Testis (tissue), 3 donors: ENCODE measurements around the gene PRR11. TPM values are rescaled to one million over a fixed set of nuclear protein-coding genes. Genes with fewer than 3 reads are reported as not detected.

Experiments used
- DNase-seq: peaks from one replicate; pipeline ENCODE4 v3.0.0-alpha.2; 2019
- H3K27ac ChIP-seq, 2 donors: fragments of 200-600 bp; sonication (generic); one replicate each; pipeline ENCODE4 v1.5.1; 2019
- H3K27me3 ChIP-seq: fragments of 200-600 bp; sonication (generic); one replicate; pipeline ENCODE4 v1.5.1; 2019
- H3K36me3 ChIP-seq: fragments of 200-600 bp; sonication (generic); one replicate; pipeline ENCODE4 v1.5.1; 2017; ENCODE audit warnings: low read depth; ENCODE audit errors: missing control alignments
- H3K4me1 ChIP-seq: fragments of 200-600 bp; sonication (generic); one replicate; pipeline ENCODE4 v1.5.1; 2019
- H3K4me3 ChIP-seq, 2 donors: fragments of 200-600 bp; sonication (generic); one replicate each; pipeline ENCODE4 v1.5.1; 2017 to 2019
- H3K9me3 ChIP-seq: fragments of 200-600 bp; sonication (generic); one replicate; pipeline ENCODE4 v1.5.1; 2017
- POLR2A ChIP-seq: fragments of 450-650 bp; IDR thresholded peaks from one replicate; pipeline ENCODE4 v1.6.1; 2017; ENCODE audit warnings: antibody characterized with exemption, mild to moderate bottlenecking, moderate library complexity
- WGBS, 2 donors: methylation state at CpG; one replicate each; pipeline ENCODE4 v1.1.5; 2018; 5-methylcytosine and 5-hydroxymethylcytosine counted together
- intact Hi-C: fragments of 100-400 bp; cut with DNase I; formaldehyde crosslinking; loops from one replicate; pipeline ENCODE4 v1.15.1; 2023; ENCODE audit warnings: low total_unique reads
- polyA plus RNA-seq: library from polyadenylated mRNA; stranded (reverse); fragments of 350-450 nt; fragmentation: Illumina TruSeq; extraction: RNeasy Lipid Tissue Mini Kit (QIAGEN cat#74804); gene quantifications from one replicate; pipeline ENCODE4 v1.2.3, GENCODE V29; 2014; ENCODE audit warnings: low read depth, low replicate concordance; ENCODE audit not compliant: insufficient read depth
- total RNA-seq, 2 donors: library from RNA; depleted of rRNA; stranded (reverse); fragments of >200 nt; gene quantifications; one replicate each; pipeline ENCODE4 v1.2.3, GENCODE V29; 2016
- TF ChIP-seq, protein P1 (sequence below), 3 experiments: fragments of 450-650 bp in 2 of 3; fragments of 200-600 bp in 1 of 3; sonication (generic) in 1 of 3; IDR thresholded peaks; one replicate each; pipeline ENCODE4 v1.5.1; 2016 to 2019; ENCODE audit warnings: antibody characterized with exemption in 3 of 3, mild to moderate bottlenecking in 2 of 3, moderate library complexity in 1 of 3

The PRR11 gene
- total and polyA plus RNA-seq, 3 donors from 2014 or later, result 3.9 to 6.9 (median 5.3) TPM

DNA sequence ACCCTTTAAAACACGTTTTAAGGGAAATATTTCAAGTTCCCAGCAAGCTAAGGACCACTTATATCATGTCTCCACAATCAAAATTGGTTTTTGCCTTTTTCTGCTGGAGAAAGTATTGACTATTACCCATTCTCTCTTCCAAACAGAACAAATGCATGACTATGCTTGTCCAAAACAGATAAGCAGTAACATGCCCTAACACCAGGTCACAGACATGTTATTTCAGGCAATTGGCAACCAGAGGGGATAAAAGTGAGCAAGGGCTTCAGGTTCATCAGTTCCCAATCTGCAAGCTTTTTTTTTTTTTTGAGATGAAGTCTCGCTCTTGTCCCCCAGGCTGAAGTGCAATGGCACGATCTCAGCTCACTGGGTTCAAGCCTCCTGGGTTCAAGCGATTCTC is 15.6 kb upstream of the PRR11 start:
- WGBS, 2 donors, result 95 to 97% methylated on average over 4 of the region's 4 CpGs
- H3K9me3 ChIP-seq, result no peaks in the 10 kb centered on the region
- intact Hi-C loops, result no loop called here
- no peaks in the 10 kb centered on the region for H3K36me3 ChIP-seq
- no peak overlapping the region for H3K4me3 ChIP-seq
- H3K27ac ChIP-seq, result no peak overlapping the region
- no peak for DNase-seq
- H3K4me1 ChIP-seq, result no peaks in the 10 kb centered on the region
- H3K27me3 ChIP-seq, result no peaks in the 10 kb centered on the region
- no peak for TF ChIP-seq POLR2A
- TF ChIP-seq, protein P1, sequence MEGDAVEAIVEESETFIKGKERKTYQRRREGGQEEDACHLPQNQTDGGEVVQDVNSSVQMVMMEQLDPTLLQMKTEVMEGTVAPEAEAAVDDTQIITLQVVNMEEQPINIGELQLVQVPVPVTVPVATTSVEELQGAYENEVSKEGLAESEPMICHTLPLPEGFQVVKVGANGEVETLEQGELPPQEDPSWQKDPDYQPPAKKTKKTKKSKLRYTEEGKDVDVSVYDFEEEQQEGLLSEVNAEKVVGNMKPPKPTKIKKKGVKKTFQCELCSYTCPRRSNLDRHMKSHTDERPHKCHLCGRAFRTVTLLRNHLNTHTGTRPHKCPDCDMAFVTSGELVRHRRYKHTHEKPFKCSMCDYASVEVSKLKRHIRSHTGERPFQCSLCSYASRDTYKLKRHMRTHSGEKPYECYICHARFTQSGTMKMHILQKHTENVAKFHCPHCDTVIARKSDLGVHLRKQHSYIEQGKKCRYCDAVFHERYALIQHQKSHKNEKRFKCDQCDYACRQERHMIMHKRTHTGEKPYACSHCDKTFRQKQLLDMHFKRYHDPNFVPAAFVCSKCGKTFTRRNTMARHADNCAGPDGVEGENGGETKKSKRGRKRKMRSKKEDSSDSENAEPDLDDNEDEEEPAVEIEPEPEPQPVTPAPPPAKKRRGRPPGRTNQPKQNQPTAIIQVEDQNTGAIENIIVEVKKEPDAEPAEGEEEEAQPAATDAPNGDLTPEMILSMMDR (IDR thresholded peaks at IDR 0.05), result no peak

DNA sequence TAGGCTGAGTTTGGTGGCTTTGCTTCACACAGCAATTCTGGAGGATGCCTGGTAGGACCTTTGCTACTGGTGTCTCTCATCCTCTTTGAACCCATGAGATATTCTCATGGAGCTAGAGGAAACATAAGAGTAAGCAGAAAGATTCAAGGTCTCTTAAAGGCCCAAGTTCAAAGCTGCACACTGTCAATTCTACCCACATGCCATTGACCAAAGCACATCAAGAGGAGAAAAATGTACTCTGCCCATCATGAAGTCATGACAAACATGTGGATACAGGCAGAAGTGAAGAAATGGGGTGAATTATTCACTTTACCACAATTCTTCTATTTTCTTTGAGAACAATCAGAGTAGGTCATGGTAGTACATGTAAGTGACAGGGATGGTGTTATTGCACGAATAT is 13.7 kb upstream of the PRR11 start:
- Histone ChIP-seq H3K4me1 (no peaks in the 10 kb centered on the region), H3K27ac (no peak overlapping the region), H3K4me3 (no peak overlapping the region), H3K36me3 (no peaks in the 10 kb centered on the region), H3K27me3 (no peaks in the 10 kb centered on the region), H3K9me3 (no peaks in the 10 kb centered on the region)
- TF ChIP-seq, protein P1 (IDR thresholded peaks at IDR 0.05), result no peak
- no peak for TF ChIP-seq POLR2A
- intact Hi-C loops, result no loop called here
- 88 to 94% methylated on average over 1 of the region's 1 CpG for WGBS, 2 donors
- DNase-seq, result no peak

DNA sequence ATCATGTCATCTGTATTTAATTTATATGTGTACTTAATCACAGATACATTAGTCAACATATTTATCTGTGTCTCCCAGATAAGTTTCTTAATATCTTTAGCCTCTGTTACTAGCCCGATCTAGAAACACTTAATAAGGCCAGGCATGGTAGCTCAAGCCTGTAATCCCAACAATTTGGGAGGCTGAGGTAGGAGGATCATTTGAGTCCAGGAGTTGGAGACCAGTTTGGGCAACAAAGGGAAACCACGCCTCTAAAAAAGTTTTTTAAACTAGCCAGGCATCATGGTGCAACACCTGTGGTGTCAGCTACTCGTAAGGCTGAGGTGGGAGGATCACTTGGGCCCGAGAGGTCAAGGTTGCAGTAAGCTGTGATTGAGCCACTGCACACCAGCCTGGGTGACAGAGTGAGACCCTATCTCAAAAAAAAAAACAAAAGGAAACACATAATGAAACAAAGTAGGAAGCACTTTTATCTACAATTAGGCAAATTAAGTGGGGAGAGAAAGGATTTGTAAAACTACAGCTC is 9.9 kb upstream of the PRR11 start:
- no peak for DNase-seq
- H3K27ac ChIP-seq, result no peak overlapping the region
- H3K4me3 ChIP-seq, result no peak overlapping the region
- intact Hi-C loops, result no loop called here
- no peaks in the 10 kb centered on the region for H3K4me1 ChIP-seq
- 72 to 84% methylated on average over 4 of the region's 4 CpGs for WGBS, 2 donors
- no peaks in the 10 kb centered on the region for H3K9me3 ChIP-seq
- no peaks in the 10 kb centered on the region for H3K27me3 ChIP-seq
- TF ChIP-seq, protein P1 (IDR thresholded peaks at IDR 0.05), result no peak
- no peak for TF ChIP-seq POLR2A
- H3K36me3 ChIP-seq, result no peaks in the 10 kb centered on the region

DNA sequence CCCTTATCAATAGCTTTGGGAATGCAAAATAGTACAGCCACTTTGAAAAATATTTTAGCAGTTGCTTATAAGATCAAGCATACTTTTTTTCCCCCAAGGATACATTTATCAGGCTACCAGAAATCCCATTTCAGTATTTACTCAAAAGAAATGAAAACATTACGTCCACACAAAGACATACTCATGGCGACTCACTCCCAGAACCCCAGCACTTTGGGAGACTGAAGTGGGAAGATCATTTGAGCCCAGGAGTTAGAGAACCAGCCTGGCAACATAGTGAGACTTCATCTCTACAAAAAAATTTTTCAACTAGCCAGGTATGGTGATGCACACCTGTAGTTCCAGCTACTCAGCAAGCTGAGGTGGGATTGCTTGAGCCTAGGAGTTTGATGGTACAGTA is 6.5 kb upstream of the PRR11 start:
- H3K36me3 ChIP-seq, result no peaks in the 10 kb centered on the region
- no peak for DNase-seq
- peaks cover 5% of the 10 kb centered on the region for H3K4me1 ChIP-seq
- TF ChIP-seq, protein P1 (IDR thresholded peaks at IDR 0.05), result no peak
- TF ChIP-seq POLR2A, result no peak
- no peak overlapping the region for H3K27ac ChIP-seq
- H3K9me3 ChIP-seq, result no peaks in the 10 kb centered on the region
- H3K4me3 ChIP-seq, result no peak overlapping the region
- no peaks in the 10 kb centered on the region for H3K27me3 ChIP-seq
- 72 to 83% methylated on average over 2 of the region's 2 CpGs for WGBS, 2 donors
- intact Hi-C loops, result no loop called here

DNA sequence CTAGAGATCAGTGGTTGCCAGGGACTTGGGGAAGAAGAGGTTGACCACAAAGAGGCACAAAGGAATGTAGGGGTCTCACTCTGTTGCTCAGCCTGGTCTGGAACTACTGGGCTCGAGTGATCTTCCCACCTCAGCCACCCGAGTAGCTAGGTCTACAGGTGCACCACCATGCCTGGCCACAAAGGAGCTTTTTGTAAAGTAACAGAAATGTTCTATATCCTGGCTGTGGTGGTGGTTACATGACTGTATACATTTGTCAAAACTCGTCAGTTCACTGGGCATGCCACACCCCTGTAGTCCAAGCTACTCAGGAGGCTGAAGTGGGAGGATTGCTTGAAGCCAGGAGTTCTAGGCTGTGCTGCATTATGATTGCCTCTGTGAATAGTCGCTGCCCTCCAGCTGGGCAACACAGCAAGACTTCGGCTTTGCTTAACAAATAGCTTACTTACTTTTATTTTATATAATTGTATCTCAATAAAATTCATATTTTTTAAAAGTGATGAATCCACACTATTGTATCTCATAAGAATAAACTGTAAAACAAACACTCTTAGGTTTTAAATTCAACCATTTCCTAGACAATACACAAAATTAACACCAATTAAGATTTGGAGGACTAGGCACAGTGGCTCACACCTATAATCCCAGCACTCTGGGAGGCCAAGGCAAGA is 5.6 kb upstream of the PRR11 start:
- TF ChIP-seq, protein P1 (IDR thresholded peaks at IDR 0.05), result no peak
- TF ChIP-seq POLR2A, result no peak
- Histone ChIP-seq H3K27ac (no peak overlapping the region), H3K4me1 (peaks cover 5% of the 10 kb centered on the region), H3K36me3 (no peaks in the 10 kb centered on the region), H3K27me3 (no peaks in the 10 kb centered on the region), H3K4me3 (no peak overlapping the region), H3K9me3 (no peaks in the 10 kb centered on the region)
- WGBS, 2 donors, result 84 to 88% methylated on average over 5 of the region's 5 CpGs
- intact Hi-C loops, result no loop called here
- DNase-seq, result no peak
